WTC11 (cell line): ENCODE data around the gene PLXNA3.

Experiments
- AFF4 ChIP-seq: sonication (generic); formaldehyde crosslinking; IDR thresholded peaks from 2 replicates; pipeline ENCODE4 v1.8.1; 2023; ENCODE audit warnings: mild to moderate bottlenecking, missing genetic modification reagents, borderline replicate concordance
- ATF2 ChIP-seq: sonication (generic); formaldehyde crosslinking; IDR thresholded peaks from 2 replicates; pipeline ENCODE4 v1.8.1; 2022; ENCODE audit warnings: low read depth, missing genetic modification reagents, borderline replicate concordance
- E2F4 ChIP-seq: sonication (generic); formaldehyde crosslinking; IDR thresholded peaks from 2 replicates; pipeline ENCODE4 v1.8.1; 2022; ENCODE audit warnings: low read depth, mild to moderate bottlenecking, moderate library complexity, missing genetic modification reagents, borderline replicate concordance
- E2F5 ChIP-seq: sonication (generic); formaldehyde crosslinking; IDR thresholded peaks from 2 replicates; pipeline ENCODE4 v1.8.1; 2022; ENCODE audit warnings: mild to moderate bottlenecking, moderate library complexity, missing genetic modification reagents
- MAX ChIP-seq: sonication (generic); formaldehyde crosslinking; IDR thresholded peaks from 2 replicates; pipeline ENCODE4 v1.8.0; 2022; ENCODE audit warnings: mild to moderate bottlenecking, missing genetic modification reagents
- NFE2L1 ChIP-seq: sonication (generic); formaldehyde crosslinking; IDR thresholded peaks from 2 replicates; pipeline ENCODE4 v1.8.1; 2023; ENCODE audit warnings: missing genetic modification reagents
- NR2C2 ChIP-seq: sonication (generic); formaldehyde crosslinking; IDR thresholded peaks from 2 replicates; pipeline ENCODE4 v1.8.0; 2022; ENCODE audit warnings: mild to moderate bottlenecking, missing genetic modification reagents
- NR3C1 ChIP-seq: sonication (generic); formaldehyde crosslinking; conservative IDR thresholded peaks from 2 replicates; pipeline ENCODE4 v1.8.1; 2023; ENCODE audit warnings: low read depth, mild to moderate bottlenecking, missing genetic modification reagents
- PREB ChIP-seq: sonication (generic); formaldehyde crosslinking; IDR thresholded peaks from 2 replicates; pipeline ENCODE4 v1.8.1; 2022; ENCODE audit warnings: mild to moderate bottlenecking, missing genetic modification reagents, moderate library complexity, borderline replicate concordance
- RELA ChIP-seq: sonication (generic); formaldehyde crosslinking; IDR thresholded peaks from 2 replicates; pipeline ENCODE4 v1.8.1; 2022; ENCODE audit warnings: missing genetic modification reagents, mild to moderate bottlenecking, borderline replicate concordance
- SP1 ChIP-seq: sonication (generic); formaldehyde crosslinking; conservative IDR thresholded peaks from 2 replicates; pipeline ENCODE4 v1.8.1; 2022; ENCODE audit warnings: missing genetic modification reagents
- TF ChIP-seq, protein P1 (sequence below): fragments of 200-600 bp; IDR thresholded peaks from 2 replicates; pipeline ENCODE4 v1.8.0; 2022; ENCODE audit warnings: antibody characterized with exemption
- TF ChIP-seq, protein P2 (sequence below): sonication (generic); formaldehyde crosslinking; IDR thresholded peaks from 2 replicates; pipeline ENCODE4 v1.8.1; 2023; ENCODE audit warnings: mild to moderate bottlenecking, missing genetic modification reagents, moderate library complexity

DNA sequence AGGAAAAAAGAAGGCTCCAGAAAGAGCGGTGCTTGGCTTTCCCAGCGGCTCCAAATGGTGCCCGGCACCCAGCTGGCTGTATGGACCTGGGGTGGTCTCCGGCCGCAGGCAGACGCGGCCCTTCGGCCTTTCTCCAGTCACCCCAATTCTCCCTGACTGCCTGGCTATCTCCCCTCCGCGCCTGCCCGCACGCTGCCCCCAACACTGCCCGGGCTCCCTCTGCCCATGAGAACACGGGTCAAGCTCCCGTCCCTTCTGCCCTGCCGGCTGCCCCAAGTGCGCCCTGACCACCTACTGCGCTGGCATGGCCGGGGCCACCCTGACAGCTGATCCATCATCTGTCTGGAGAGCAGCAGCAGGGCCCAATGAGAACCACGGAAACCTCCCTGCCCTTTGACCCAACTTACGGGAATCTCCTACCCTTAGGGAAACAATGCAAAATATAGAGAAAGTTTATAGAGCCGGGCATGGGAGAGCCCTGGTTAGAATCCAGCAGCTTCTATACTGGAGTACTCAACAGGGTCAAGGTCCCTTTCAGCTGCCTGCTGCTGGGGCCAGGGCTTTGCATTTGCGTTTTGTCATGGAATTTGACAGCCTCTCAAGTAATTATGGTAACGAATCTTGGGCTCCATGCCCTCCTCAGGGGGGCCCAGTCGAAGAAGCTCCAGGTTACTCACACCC lies 59.2 kb downstream of the PLXNA3 start:
- TF ChIP-seq, protein P1, sequence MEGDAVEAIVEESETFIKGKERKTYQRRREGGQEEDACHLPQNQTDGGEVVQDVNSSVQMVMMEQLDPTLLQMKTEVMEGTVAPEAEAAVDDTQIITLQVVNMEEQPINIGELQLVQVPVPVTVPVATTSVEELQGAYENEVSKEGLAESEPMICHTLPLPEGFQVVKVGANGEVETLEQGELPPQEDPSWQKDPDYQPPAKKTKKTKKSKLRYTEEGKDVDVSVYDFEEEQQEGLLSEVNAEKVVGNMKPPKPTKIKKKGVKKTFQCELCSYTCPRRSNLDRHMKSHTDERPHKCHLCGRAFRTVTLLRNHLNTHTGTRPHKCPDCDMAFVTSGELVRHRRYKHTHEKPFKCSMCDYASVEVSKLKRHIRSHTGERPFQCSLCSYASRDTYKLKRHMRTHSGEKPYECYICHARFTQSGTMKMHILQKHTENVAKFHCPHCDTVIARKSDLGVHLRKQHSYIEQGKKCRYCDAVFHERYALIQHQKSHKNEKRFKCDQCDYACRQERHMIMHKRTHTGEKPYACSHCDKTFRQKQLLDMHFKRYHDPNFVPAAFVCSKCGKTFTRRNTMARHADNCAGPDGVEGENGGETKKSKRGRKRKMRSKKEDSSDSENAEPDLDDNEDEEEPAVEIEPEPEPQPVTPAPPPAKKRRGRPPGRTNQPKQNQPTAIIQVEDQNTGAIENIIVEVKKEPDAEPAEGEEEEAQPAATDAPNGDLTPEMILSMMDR = no peak
- TF ChIP-seq MAX (no peak), RELA (CRISPR knock-in tag) (no peak), NR2C2 (no peak), NFE2L1 (no peak), AFF4 (CRISPR knock-in tag) (no peak), PREB (CRISPR knock-in tag) (no peak), E2F5 (CRISPR knock-in tag) (no peak), ATF2 (CRISPR knock-in tag) (no peak), E2F4 (no peak), NR3C1 (CRISPR knock-in tag) (no peak), SP1 (CRISPR knock-in tag) (no peak)
- TF ChIP-seq, protein P2, sequence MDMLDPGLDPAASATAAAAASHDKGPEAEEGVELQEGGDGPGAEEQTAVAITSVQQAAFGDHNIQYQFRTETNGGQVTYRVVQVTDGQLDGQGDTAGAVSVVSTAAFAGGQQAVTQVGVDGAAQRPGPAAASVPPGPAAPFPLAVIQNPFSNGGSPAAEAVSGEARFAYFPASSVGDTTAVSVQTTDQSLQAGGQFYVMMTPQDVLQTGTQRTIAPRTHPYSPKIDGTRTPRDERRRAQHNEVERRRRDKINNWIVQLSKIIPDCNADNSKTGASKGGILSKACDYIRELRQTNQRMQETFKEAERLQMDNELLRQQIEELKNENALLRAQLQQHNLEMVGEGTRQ (CRISPR knock-in tag) = 0 out of 2 replicates have a peak, but pooled peaks have one; percentile 3
